ENCODE measurements around the gene TAF15. TPM values are rescaled to one million over a fixed set of nuclear protein-coding genes. Genes with fewer than 3 reads are reported as not detected.

Gene TAF15
- total RNA-seq, 1 donor from 2014 or later = 73.9 TPM

- no peak for DNase-seq (ENCODE audit: extremely low read depth, low read depth, low spot score)
Observed at GRCh38 chr17:35868737-35869136, 59.5 kb downstream of the TAF15 start, which contains the start of gene HEATR9. Gene HEATR9 (minus strand): TSS chr17:35868891. CDS start chr17:35868742, 149 bp downstream.

- DNase-seq (ENCODE audit: extremely low read depth, low read depth, low spot score) = no peak
Observed at GRCh38 chr17:35870906-35871819, 61.9 kb downstream of the TAF15 start.

GRCh38 chr17:35872196-35872980 lies 63.1 kb downstream of the TAF15 start:
- DNase-seq (ENCODE audit: extremely low read depth, low read depth, low spot score) = no peak

- DNase-seq (ENCODE audit: extremely low read depth, low read depth, low spot score) = no peak
Observed at GRCh38 chr17:35875072-35875799, 66.0 kb downstream of the TAF15 start.

GRCh38 chr17:35875800-35876139 lies 66.5 kb downstream of the TAF15 start:
- DNase-seq (ENCODE audit: extremely low read depth, low read depth, low spot score) = no peak

GRCh38 chr17:35876534-35876933 lies 67.2 kb downstream of the TAF15 start:
- no peak for DNase-seq (ENCODE audit: extremely low read depth, low read depth, low spot score)

GRCh38 chr17:35877345-35878029 lies 68.2 kb downstream of the TAF15 start:
- no peak for DNase-seq (ENCODE audit: extremely low read depth, low read depth, low spot score)

GRCh38 chr17:35878361-35878760 lies 69.1 kb downstream of the TAF15 start:
- no peak for DNase-seq (ENCODE audit: extremely low read depth, low read depth, low spot score)

- DNase-seq (ENCODE audit: extremely low read depth, low read depth, low spot score) = no peak
Observed at GRCh38 chr17:35879773-35880654, 70.7 kb downstream of the TAF15 start, which contains the start of gene CCL5. Gene CCL5 (minus strand): TSS chr17:35880360.

GRCh38 chr17:35889241-35889640 lies 80.0 kb downstream of the TAF15 start:
- DNase-seq (ENCODE audit: extremely low read depth, low read depth, low spot score) = no peak

GRCh38 chr17:35889818-35890773 lies 80.8 kb downstream of the TAF15 start:
- no peak for DNase-seq (ENCODE audit: extremely low read depth, low read depth, low spot score)

- no peak for DNase-seq (ENCODE audit: extremely low read depth, low read depth, low spot score)
Observed at GRCh38 chr17:35890774-35891155, 81.5 kb downstream of the TAF15 start.

- DNase-seq (ENCODE audit: extremely low read depth, low read depth, low spot score) = no peak
Observed at GRCh38 chr17:35891269-35891668, 82.0 kb downstream of the TAF15 start.

GRCh38 chr17:35892091-35893035 lies 83.1 kb downstream of the TAF15 start:
- no peak for DNase-seq (ENCODE audit: extremely low read depth, low read depth, low spot score)

- no peak for DNase-seq (ENCODE audit: extremely low read depth, low read depth, low spot score)
Observed at GRCh38 chr17:35893751-35894150, 84.5 kb downstream of the TAF15 start.

- no peak for DNase-seq (ENCODE audit: extremely low read depth, low read depth, low spot score)
Observed at GRCh38 chr17:35894206-35894605, 84.9 kb downstream of the TAF15 start.
